GM21737 (cell line): Measurements from ENCODE around the gene MOG.
"Not testable (repeated sequence)": the region's sequence is repeated elsewhere in the genome, so short reads cannot be mapped to it uniquely, and the experiment has no call there.

Source experiments
- ATAC-seq: cut with Tn5 transposase; IDR thresholded peaks from one replicate; pipeline ENCODE4 v1.9.1; 2021; ENCODE audit warnings: mild to moderate bottlenecking, moderate library complexity; ENCODE audit not compliant: unreplicated experiment

The MOG gene

GRCh38 chr6:29637247-29637646 lies 19.6 kb upstream of the MOG start:
- no peak for ATAC-seq

- ATAC-seq: no peak
Measured at GRCh38 chr6:29641430-29642148, 15.3 kb upstream of the MOG start.

- ATAC-seq: no peak
Measured at GRCh38 chr6:29647927-29648642, 8.8 kb upstream of the MOG start.

GRCh38 chr6:29649701-29650673 lies 6.9 kb upstream of the MOG start:
- ATAC-seq: peak; percentile 95

GRCh38 chr6:29651413-29652197 lies 5.3 kb upstream of the MOG start:
- no peak for ATAC-seq

GRCh38 chr6:29652198-29652584 lies 4.7 kb upstream of the MOG start:
- no peak for ATAC-seq

- no peak for ATAC-seq
Measured at GRCh38 chr6:29653452-29654038, 3.3 kb upstream of the MOG start.

- no peak for ATAC-seq
Measured at GRCh38 chr6:29655658-29656057, 1.2 kb upstream of the MOG start.

GRCh38 chr6:29656157-29656556 lies 735 bp upstream of the MOG start:
- no peak for ATAC-seq

- no peak for ATAC-seq
Measured at GRCh38 chr6:29661071-29661470, 4.2 kb downstream of the MOG start.

- not testable (repeated sequence) for ATAC-seq
Measured at GRCh38 chr6:29661502-29662141, 4.7 kb downstream of the MOG start.

GRCh38 chr6:29663300-29664042 lies 6.6 kb downstream of the MOG start:
- ATAC-seq: no peak

- no peak for ATAC-seq
Measured at GRCh38 chr6:29665942-29666825, 9.3 kb downstream of the MOG start.

- no peak for ATAC-seq
Measured at GRCh38 chr6:29666826-29667130, 9.9 kb downstream of the MOG start.

- no peak for ATAC-seq
Measured at GRCh38 chr6:29667158-29667557, 10.3 kb downstream of the MOG start.

GRCh38 chr6:29671026-29671425 lies 14.1 kb downstream of the MOG start:
- ATAC-seq: no peak

- ATAC-seq: not testable (repeated sequence)
Measured at GRCh38 chr6:29672116-29672515, 15.2 kb downstream of the MOG start.

- no peak for ATAC-seq
Measured at GRCh38 chr6:29673161-29673560, 16.3 kb downstream of the MOG start.
